HG02763 (cell line): ENCODE measurements around the gene WBP11.
A peak's percentile ranks its signal among the peaks of the same experiment; 100 is the strongest.

Experiments used
- ATAC-seq: cut with Tn5 transposase; IDR thresholded peaks from one replicate; pipeline ENCODE4 v1.9.1; 2021; ENCODE audit warnings: mild to moderate bottlenecking, moderate library complexity; ENCODE audit not compliant: unreplicated experiment

Gene WBP11

DNA sequence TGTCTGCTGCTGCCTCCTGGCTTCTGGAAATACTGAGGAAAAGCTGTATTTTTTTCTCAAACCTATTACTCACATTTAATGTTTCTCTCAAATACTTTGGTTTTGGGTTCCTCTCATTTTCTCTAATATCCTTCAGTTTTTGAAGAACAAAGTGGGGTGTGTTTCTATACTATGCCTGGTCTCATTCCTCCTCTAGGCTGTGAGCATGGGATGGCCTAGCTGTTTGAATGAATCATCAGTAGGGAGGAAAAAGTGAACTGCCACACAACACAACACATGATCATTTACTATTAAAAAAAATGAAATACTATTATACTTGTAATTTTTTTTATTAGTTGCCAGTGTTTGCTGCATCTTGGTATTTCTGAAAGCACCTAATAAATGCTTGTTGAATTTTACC lies 22.0 kb upstream of the WBP11 start:
- no peak for ATAC-seq

DNA sequence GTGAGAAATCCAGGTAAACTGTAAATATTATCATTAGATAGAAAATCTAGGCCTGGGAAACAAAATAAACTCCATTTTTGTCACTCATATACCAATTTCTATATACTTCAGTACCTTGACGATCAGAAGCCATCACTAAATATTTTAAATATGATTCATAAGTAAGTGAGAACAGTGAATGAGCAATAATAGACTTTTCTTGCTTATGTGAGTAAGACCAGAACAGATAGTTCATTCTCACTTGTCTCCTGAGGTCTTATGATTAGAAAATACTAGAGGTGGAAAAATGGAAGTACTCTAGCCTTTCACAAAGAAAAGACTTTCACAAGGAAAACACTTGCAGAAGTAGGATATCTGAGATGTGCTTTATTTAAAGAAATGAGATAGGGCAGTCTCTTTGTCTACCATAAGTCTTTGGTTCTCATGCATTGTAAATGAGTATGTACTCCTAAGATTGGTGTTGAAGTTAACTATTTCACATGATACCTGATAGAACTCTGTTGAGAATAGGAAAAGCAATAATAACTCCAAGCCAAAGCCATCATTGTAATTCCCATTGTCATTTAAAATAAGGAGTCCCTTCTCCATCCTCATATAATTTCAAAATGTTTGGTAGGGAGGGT lies 20.8 kb upstream of the WBP11 start:
- no peak for ATAC-seq

DNA sequence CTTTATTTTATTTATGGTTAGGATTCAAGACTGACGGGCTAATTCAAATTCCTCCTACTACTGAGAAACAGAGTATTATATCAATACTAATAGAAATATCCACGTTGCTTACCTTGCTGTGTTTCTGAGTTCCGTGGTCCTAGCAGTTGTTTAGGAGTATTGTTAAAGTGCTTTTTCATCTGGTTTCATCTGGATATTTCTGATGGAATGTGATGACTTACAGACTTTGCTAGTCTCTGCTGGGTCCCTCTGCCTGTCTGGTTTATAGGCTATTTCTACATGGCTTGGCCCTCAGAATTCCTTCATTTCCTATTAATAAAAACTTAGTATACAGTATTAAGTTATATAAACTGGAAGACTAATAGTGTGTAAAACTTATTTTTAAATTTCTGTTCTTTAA lies 10.7 kb upstream of the WBP11 start, which contains the start of gene SMCO3:
TSS of gene SMCO3 (minus strand) at position 169 of the 400 bp plus-strand sequence. CDS start 7,502 bp downstream, outside the sequence.
- no peak for ATAC-seq

- no peak for ATAC-seq
Observed at GRCh38 chr12:14811486-14811885, 8.2 kb upstream of the WBP11 start.

DNA sequence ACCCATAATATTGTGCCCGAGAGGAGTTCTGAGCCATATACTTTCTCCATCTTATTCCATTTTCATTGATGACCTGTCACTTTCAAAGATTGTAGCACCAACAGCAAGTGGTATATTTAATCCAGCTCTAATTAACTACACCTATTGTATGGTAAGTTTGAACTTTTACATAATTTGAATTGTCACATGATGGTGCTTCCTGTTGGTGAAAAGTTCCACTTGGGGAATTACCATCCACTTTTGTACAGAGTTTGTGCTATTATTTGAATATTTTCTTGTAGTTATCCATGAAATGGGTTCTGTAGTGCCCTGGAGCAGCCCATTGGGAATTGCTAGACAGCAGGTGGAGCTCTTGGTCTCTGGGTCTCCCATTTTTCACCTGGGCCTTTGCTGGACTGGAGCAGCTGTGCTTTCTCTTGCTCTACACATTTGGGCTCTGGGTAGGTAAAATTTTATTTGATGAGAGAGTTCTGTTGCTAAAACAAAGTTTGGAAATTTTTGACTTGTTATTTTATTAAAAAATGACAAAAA lies 7.7 kb upstream of the WBP11 start:
- ATAC-seq = no peak

DNA sequence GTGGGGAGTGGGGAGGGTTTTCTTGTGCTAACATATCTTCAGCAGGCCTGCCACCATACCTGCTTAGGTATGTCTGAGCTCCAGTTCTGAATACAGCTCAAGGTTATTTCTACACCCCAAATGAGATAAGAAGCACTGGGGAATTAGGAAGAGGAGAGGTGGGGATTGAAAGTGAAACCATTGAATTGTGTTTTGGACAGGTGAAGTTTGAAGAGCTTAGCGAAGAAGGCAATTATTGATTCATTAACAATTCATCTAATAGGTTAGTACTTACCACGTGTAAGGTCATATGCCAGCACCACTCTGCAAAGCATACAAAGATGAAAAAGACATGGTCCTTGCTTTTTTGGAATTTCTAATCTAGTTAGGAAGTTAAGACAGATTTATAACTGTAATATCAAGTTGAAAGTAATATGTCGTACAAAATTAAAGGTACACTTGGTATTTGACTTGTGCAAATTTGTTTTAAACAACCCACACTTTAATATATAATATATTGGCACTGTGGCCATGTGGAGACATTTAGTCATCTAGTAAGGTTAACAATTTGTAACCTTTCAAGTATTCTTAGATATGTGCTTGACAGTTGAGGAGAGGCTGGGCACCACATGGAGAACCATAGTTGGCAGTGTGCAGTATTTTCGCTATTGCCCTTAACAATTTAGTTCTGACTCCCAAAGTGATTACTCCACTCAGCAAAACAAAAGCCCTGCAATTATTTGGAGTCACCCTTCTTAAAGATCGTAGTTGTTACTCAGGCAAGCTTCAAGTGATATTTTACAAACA lies 7.1 kb upstream of the WBP11 start:
- no peak for ATAC-seq

- ATAC-seq = peak; percentile 20
Observed at GRCh38 chr12:14803830-14804160, 517 bp upstream of the WBP11 start.

DNA sequence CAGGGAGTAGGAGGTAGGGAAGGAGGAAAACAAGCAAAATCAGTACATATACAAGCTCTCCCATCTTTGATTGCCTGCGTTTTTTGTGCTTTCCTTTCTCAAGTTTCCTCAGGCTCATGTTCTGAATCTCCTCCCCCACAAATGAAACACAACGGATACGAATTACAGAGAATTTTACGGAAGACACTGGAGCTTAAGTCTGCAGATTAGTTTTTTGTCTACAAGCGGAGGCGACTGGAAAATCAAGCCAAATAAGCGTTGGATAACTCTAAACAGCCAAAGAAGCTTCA lies 612 bp downstream of the WBP11 start:
- no peak for ATAC-seq

DNA sequence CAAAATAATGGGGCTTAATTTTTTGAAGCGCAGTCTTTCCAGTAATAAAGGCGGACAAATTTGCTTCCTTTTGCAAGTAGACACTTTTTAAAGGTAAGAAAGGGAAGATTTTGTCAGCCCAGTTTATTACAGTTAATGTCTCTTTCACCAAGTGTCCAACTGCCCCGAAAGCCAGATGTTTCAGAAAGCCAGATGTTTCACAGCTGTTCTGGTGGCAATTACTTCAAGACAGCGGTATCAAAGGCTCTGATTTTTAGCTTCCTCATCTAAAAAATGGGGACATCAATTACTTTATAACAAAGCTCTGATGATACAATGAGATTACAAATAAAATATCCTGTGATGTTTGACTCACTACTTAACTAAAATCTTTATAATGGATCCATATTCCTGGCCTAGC lies 1.0 kb downstream of the WBP11 start:
- ATAC-seq = no peak

DNA sequence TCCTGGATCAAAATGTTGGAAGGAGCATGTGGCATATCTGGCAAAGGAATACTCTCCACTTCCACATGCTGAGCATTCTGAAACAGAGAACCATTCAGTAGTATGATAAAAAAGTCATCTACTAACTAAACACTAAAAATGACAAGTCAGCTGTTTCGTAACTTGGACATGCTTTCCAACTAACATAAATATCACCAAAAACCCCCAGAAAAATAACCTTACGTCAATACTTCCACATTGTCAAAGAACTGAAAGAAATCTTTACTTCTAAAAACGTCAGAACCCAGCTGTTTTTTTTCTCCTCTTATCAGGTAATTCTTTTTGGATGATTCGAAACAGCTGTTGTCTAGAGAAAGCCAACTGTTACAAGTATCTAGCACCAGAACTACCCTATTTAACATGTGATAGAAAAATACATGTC lies 8.2 kb downstream of the WBP11 start:
- ATAC-seq = no peak

GRCh38 chr12:14785568-14785967 lies 17.7 kb downstream of the WBP11 start:
- ATAC-seq = no peak

DNA sequence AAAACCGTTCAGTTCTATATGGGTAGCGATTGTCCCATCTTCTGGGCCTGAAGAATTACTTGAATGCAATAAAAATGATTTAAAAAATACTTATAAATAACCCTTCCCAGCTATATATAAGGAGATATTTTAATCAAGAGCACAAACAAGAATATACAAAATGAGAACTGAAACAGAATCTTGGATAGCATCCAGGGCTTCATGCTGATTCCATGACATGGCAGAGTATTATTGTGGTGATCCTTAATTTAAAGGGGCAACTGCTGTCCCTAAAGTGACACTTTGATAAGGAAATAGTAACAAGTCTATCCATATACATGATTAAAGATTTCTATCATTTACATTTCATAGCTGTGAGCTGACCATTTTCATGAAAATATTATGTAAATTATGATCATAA lies 18.8 kb downstream of the WBP11 start:
- no peak for ATAC-seq

DNA sequence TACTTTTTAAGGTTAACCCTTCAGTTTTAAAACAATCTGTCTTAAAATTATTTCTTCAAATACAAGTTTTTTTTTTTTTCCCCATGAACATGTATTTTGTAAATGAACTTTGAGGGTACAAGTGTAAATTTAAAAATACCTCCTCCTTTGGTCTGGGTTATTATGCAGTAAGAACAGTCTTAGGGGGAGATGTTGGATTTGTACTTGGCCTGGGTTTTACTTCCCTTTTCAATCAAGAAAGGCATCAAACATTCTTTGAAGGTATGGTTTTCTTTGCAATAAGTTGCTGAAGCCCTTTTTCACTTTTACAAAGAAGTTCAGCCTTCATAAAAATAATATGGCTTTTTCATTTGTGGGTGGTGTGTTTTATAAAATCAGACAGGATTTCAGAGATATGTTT lies 20.5 kb downstream of the WBP11 start:
- no peak for ATAC-seq

GRCh38 chr12:14781563-14781962 lies 21.7 kb downstream of the WBP11 start:
- no peak for ATAC-seq

GRCh38 chr12:14780859-14781258 lies 22.4 kb downstream of the WBP11 start:
- no peak for ATAC-seq

DNA sequence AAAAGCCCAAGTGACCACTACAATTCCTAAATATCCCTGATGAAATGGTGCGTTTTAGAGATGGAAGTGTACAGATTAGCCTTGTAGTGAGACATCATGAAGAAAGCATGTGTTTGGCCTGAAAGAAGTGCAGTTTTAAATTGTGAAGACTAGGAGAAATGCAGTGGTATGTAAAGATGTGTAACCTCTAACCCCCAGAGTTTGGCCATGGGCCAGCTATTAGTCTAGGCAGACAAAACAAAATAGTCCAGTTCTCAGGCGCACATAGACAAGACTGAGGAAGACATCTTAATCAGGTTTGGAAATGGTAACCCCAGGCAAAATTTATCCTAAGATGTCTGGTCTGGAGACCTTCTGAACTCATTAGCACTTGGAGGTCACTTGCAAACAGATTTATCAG lies 23.4 kb downstream of the WBP11 start:
- no peak for ATAC-seq

GRCh38 chr12:14777271-14777670 lies 26.0 kb downstream of the WBP11 start:
- no peak for ATAC-seq

DNA sequence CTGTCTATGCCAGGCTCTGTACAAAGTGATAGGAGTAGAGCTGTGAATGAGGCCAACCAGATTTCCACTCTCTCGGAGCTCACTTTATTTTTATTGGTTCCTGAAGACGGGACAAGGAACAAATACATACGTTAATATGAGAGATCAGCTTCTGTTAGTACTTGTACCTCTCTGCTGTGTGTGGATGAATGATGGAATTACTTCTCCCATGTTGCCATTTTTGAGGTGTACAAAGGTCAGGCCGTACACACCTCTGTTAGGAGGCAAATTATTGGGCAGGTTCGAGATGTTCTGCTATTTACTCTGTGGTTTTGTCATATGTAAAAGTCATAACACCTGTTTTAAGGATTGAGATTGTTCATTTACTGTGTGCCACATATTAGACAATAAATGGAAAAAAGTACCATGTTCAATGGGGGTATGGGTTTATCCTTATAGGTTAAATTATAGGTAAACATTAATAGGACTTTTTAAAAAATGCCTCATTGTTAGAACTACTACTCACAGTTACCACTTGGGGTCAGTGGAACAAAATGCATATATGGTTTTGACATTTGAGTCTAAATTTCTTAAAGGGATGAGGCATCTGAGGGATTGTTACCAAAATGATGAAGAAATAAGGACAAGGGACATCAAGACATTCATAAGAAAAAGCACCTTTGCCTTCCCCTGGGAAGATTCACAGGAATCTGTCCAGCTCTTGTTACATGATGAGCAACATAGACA lies 26.9 kb downstream of the WBP11 start:
- no peak for ATAC-seq

DNA sequence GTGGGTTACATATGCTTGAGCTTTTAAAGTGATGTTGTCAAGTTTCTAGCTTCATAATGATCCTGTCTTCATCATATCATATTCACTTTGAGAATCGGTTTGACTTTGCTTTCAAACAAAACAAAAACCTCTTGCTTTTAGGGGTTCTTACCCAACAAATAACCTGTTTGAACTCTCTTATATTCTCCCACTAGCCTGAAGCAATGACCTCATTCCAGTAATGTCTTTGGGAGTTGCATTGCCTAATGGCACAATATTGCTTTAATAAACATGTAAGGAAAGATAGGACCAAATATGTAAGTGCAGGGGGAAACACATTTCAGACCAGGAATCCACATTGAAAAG lies 27.7 kb downstream of the WBP11 start:
- no peak for ATAC-seq

GRCh38 chr12:14774906-14775635 lies 28.2 kb downstream of the WBP11 start:
- no peak for ATAC-seq
